CD14-positive monocyte (primary cell): ENCODE data around the gene SIAH3. TPM values are rescaled to one million over a fixed set of nuclear protein-coding genes. Genes with fewer than 3 reads are reported as not detected.
A peak's percentile ranks its signal among the peaks of the same experiment; 100 is the strongest.

Experiments
- DNase-seq, 3 donors: peaks; one replicate each; pipeline ENCODE4 v3.0.0-alpha.2; 2011 to 2022
- H2AFZ ChIP-seq: 2 replicates; pipeline ENCODE4 v1.6.0; 2012; ENCODE audit warnings: mild to moderate bottlenecking, low read depth, low read length, inconsistent platforms; ENCODE audit not compliant: insufficient read depth, poor library complexity, severe bottlenecking
- H3K27ac ChIP-seq, 2 donors: 1 replicate in 1 of 2; 2 replicates in 1 of 2; pipeline ENCODE4 v1.5.1; 2012 to 2013; ENCODE audit warnings: low read length in 2 of 2, control low read depth in 1 of 2, inconsistent platforms in 1 of 2, low read depth in 1 of 2, mild to moderate bottlenecking in 1 of 2
- H3K27me3 ChIP-seq, 2 donors: one replicate each; pipeline versions ENCODE4 v1.6.0 to v1.6.1; 2011 to 2013; ENCODE audit warnings: low read length in 2 of 2; ENCODE audit not compliant: control insufficient read depth in 2 of 2, insufficient read depth in 2 of 2
- H3K36me3 ChIP-seq, 2 donors: replicated peaks in 1 of 2; 1 replicate in 1 of 2; 2 replicates in 1 of 2; pipeline versions ENCODE4 v1.5.1 to v1.6.1; 2012 to 2013; ENCODE audit warnings: low read length in 2 of 2, control low read depth in 1 of 2, inconsistent platforms in 1 of 2, mild to moderate bottlenecking in 1 of 2; ENCODE audit not compliant: insufficient read depth in 2 of 2, control insufficient read depth in 1 of 2
- H3K4me1 ChIP-seq, 2 donors: 1 replicate in 1 of 2; 2 replicates in 1 of 2; pipeline versions ENCODE4 v1.5.1 to v1.6.1; 2012 to 2013; ENCODE audit warnings: low read length in 2 of 2, control low read depth in 1 of 2, inconsistent platforms in 1 of 2, mild to moderate bottlenecking in 1 of 2, moderate library complexity in 1 of 2; ENCODE audit not compliant: insufficient read depth in 2 of 2, control insufficient read depth in 1 of 2
- H3K4me2 ChIP-seq: replicated peaks from 2 replicates; pipeline ENCODE3; 2012; ENCODE audit warnings: low read length, moderate library complexity, mild to moderate bottlenecking; ENCODE audit not compliant: poor library complexity, severe bottlenecking; ENCODE audit errors: extremely low read depth
- H3K4me3 ChIP-seq, 3 experiments: fragments of 200-600 bp in 1 of 3; sonication (generic) in 1 of 3; replicated peaks in 1 of 3; 1 replicate in 2 of 3; 2 replicates in 1 of 3; pipeline ENCODE4 v1.5.1; 2011 to 2013; ENCODE audit warnings: low read length in 3 of 3, mild to moderate bottlenecking in 3 of 3, control low read depth in 2 of 3, low read depth in 2 of 3, inconsistent platforms in 1 of 3, moderate library complexity in 1 of 3
- H3K79me2 ChIP-seq: 2 replicates; pipeline ENCODE4 v1.6.0; 2012; ENCODE audit warnings: mild to moderate bottlenecking, control low read depth, inconsistent platforms, low read length, moderate library complexity; ENCODE audit not compliant: insufficient read depth
- H3K9ac ChIP-seq: 2 replicates; pipeline ENCODE4 v1.6.0; 2017; ENCODE audit warnings: low read length, mild to moderate bottlenecking; ENCODE audit not compliant: insufficient read depth, poor library complexity, severe bottlenecking
- H3K9me3 ChIP-seq, 2 donors: replicated peaks in 1 of 2; 1 replicate in 1 of 2; 2 replicates in 1 of 2; pipeline versions ENCODE4 v1.5.1 to v1.6.1; 2012 to 2013; ENCODE audit warnings: low read length in 2 of 2, control low read depth in 1 of 2; ENCODE audit not compliant: control insufficient read depth in 1 of 2, insufficient read depth in 1 of 2
- H4K20me1 ChIP-seq: 2 replicates; pipeline ENCODE4 v1.6.0; 2012; ENCODE audit warnings: mild to moderate bottlenecking, low read length, control low read depth, moderate library complexity; ENCODE audit not compliant: insufficient read depth
- H3K27ac Mint-ChIP-seq, 7 donors: one replicate each; pipeline ENCODE4 v1.8.0; 2020; ENCODE audit warnings: mild to moderate bottlenecking in 7 of 7, mixed read lengths in 7 of 7, moderate library complexity in 6 of 7, inconsistent platforms in 2 of 7
- H3K27me3 Mint-ChIP-seq, 3 donors: one replicate each; pipeline ENCODE4 v1.8.0; 2021 to 2022; ENCODE audit warnings: low read depth in 3 of 3, mild to moderate bottlenecking in 3 of 3, mixed read lengths in 3 of 3, moderate library complexity in 3 of 3, inconsistent platforms in 1 of 3
- H3K36me3 Mint-ChIP-seq, 2 donors: one replicate each; pipeline ENCODE4 v1.8.0; 2020; ENCODE audit warnings: mixed read lengths in 2 of 2, inconsistent platforms in 1 of 2, mild to moderate bottlenecking in 1 of 2
- H3K4me1 Mint-ChIP-seq: one replicate; pipeline ENCODE4 v1.8.0; 2020; ENCODE audit warnings: mild to moderate bottlenecking, mixed read lengths
- H3K4me3 Mint-ChIP-seq, 2 donors: one replicate each; pipeline ENCODE4 v1.8.0; 2020; ENCODE audit warnings: mild to moderate bottlenecking in 2 of 2, mixed read lengths in 2 of 2, moderate library complexity in 1 of 2
- H3K9me3 Mint-ChIP-seq, 7 donors: one replicate each; pipeline ENCODE4 v1.8.0; 2020 to 2022; ENCODE audit warnings: mixed read lengths in 7 of 7, mild to moderate bottlenecking in 6 of 7, moderate library complexity in 6 of 7, inconsistent platforms in 2 of 7
- CTCF ChIP-seq: fragments of 200-600 bp; IDR thresholded peaks from one replicate; pipeline ENCODE4 v1.8.0; 2022; ENCODE audit warnings: antibody characterized with exemption, mild to moderate bottlenecking
- WGBS: methylation state at CpG from one replicate; pipeline ENCODE4 v1.1.5; 2013; ENCODE audit warnings: missing lambda C conversion rate; ENCODE audit not compliant: insufficient coverage; 5-methylcytosine and 5-hydroxymethylcytosine counted together
- intact Hi-C, 2 donors: fragments of 100-400 bp; cut with micrococcal nuclease; formaldehyde crosslinking; loops; one replicate each; pipeline versions ENCODE4 v1.15.0 to v1.15.1; 2023
- polyA plus RNA-seq, 3 donors: library from polyadenylated mRNA; depleted of rRNA in 1 of 3; unstranded in 2 of 3; stranded (reverse) in 1 of 3; fragments of 300-500 nt in 2 of 3; fragments of >200 nt in 1 of 3; fragmentation: Illumina TruSeq in 2 of 3; gene quantifications; 1 replicate in 2 of 3; 2 replicates in 1 of 3; pipeline ENCODE4 v1.2.3, GENCODE V29; 2012 to 2021

Gene SIAH3
- polyA plus RNA-seq, 3 donors: not detected

DNA sequence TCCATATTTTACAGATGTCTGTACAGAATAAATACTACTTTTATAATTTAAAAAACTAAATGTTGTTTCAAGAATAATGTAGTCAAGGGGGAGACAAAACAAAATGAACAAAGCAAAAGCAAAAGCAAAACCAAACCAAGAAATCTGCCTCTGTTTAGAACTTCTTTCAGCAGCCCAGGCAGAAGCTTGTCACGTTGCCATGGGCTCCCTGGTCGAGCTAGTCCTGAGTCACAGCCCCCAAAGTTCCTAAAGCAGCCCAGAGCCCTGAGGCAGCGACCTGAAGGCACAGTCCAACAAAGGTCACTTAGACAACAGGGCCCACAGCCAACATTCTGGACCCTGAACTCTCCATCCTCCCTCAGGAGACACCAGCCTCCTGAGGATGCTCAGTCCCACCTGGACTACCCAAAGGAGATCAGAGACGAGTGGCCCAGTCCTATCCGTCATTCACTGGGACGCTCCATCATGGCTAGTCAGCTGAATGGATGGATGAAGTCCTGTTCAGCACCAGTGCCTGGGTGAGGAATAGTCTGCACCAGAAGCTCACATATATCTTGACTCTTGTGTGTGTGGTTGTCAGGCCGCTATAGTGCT, 41.7 kb downstream of the SIAH3 start:
- TF ChIP-seq CTCF: no peak
- Histone ChIP-seq H4K20me1 (no peaks in the 10 kb centered on the region), H3K27me3 (no peaks in the 10 kb centered on the region), H3K9me3 (no peaks in the 10 kb centered on the region), H3K9ac (no peak overlapping the region), H3K79me2 (no peaks in the 10 kb centered on the region), H3K27ac (no peak overlapping the region), H3K4me1 (no peaks in the 10 kb centered on the region), H3K4me2 (no peak overlapping the region), H3K36me3 (no peaks in the 10 kb centered on the region), H2AFZ (peak overlapping the region; percentile 13), H3K4me3 (no peak overlapping the region)
- Mint-ChIP-seq H3K36me3 (no peaks in the 10 kb centered on the region), H3K4me1 (peaks cover 3% of the 10 kb centered on the region), H3K27me3 (no peaks in the 10 kb centered on the region), H3K27ac (no peak overlapping the region), H3K9me3 (peaks cover 0 to 2% (median 0%) of the 10 kb centered on the region in 7 donors), H3K4me3 (no peak overlapping the region)
- 20% methylated on average over 3 of the region's 7 CpGs for WGBS
- no peak for DNase-seq
- intact Hi-C loops: loop anchor here in 1 of 2 donors (10.0 kb wide), 1 partner anchor 315 kb away; no protein-coding TSS in a partner anchor

DNA sequence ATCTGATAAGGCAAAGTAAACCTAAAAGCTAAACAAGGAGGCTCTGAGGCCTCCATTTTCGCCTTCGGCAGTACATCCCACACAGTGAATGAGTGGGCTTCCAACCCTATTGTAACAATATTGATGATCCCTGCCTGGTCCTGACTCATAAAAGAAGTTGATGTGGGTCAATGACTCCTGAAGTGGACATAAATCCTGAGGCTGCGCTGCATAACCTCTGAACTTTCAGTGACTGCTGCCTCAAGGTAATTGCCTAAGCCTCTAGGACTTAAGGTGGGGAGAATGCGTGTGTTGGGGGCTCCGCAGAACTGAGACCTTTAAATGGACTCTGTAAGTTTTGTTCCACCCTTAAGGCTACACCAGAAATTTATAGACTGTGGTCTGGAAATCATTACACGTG, 42.6 kb downstream of the SIAH3 start:
- no peak overlapping the region for H3K4me2 ChIP-seq
- H4K20me1 ChIP-seq: no peaks in the 10 kb centered on the region
- H2AFZ ChIP-seq: no peak overlapping the region
- H3K27me3 ChIP-seq: no peaks in the 10 kb centered on the region
- Mint-ChIP-seq H3K9me3 (peaks cover 0 to 2% (median 0%) of the 10 kb centered on the region in 7 donors), H3K27ac (no peak overlapping the region), H3K27me3 (no peaks in the 10 kb centered on the region), H3K36me3 (no peaks in the 10 kb centered on the region), H3K4me3 (no peak overlapping the region), H3K4me1 (peaks cover 3% of the 10 kb centered on the region)
- no peak for DNase-seq
- no peaks in the 10 kb centered on the region for H3K9me3 ChIP-seq
- H3K79me2 ChIP-seq: no peaks in the 10 kb centered on the region
- no peak overlapping the region for H3K27ac ChIP-seq
- intact Hi-C loops: loop anchor here in 1 of 2 donors (10.0 kb wide), 1 partner anchor 316 kb away; no protein-coding TSS in a partner anchor
- no peak overlapping the region for H3K9ac ChIP-seq
- no peak for TF ChIP-seq CTCF
- H3K36me3 ChIP-seq: no peaks in the 10 kb centered on the region
- no peaks in the 10 kb centered on the region for H3K4me1 ChIP-seq
- WGBS: 94% methylated on average over 4 of the region's 6 CpGs
- H3K4me3 ChIP-seq: no peak overlapping the region
